ENCODE data around the gene STK24.

GRCh38 chr13:98567140-98567539 is 9.8 kb downstream of the STK24 start:
- TF ChIP-seq HDAC2 (IDR thresholded peaks at IDR 0.05; ENCODE audit: borderline replicate concordance in 1 of 2, low read depth in 2 of 2, low read length in 2 of 2) (no peak), NRF1 (IDR thresholded peaks at IDR 0.05; ENCODE audit: low read depth, low read length) (no peak), SP2 (IDR thresholded peaks at IDR 0.05; ENCODE audit: low read length) (no peak), HDAC6 (IDR thresholded peaks at IDR 0.05; ENCODE audit: low read depth, low read length) (no peak), USF2 (IDR thresholded peaks at IDR 0.05; ENCODE audit: low read length) (no peak), CTCF (IDR thresholded peaks at IDR 0.05; ENCODE audit: control extremely low read depth in 1 of 3, insufficient read depth in 1 of 3, low read depth in 1 of 3, low read length in 3 of 3) (no peak), TBP (IDR thresholded peaks at IDR 0.05; ENCODE audit: low read depth, low read length) (no peak), MAX (IDR thresholded peaks at IDR 0.05) (no peak), EP300 (IDR thresholded peaks at IDR 0.05; ENCODE audit: borderline replicate concordance in 1 of 2, low read depth in 2 of 2, low read length in 2 of 2) (no peak), EZH2 (IDR thresholded peaks at IDR 0.05; ENCODE audit: low read depth, low read length, severe bottlenecking) (no peak), GABPA (IDR thresholded peaks at IDR 0.05; ENCODE audit: borderline replicate concordance, insufficient read depth, low read length) (no peak), EGR1 (IDR thresholded peaks at IDR 0.05; ENCODE audit: borderline replicate concordance, low read depth, low read length) (no peak)
